GM21576 (cell line): ENCODE data around the gene BAHCC1.
"Not testable (repeated sequence)": the region's sequence is repeated elsewhere in the genome, so short reads cannot be mapped to it uniquely, and the experiment has no call there.

Experiments
- ATAC-seq: cut with Tn5 transposase; IDR thresholded peaks from one replicate; pipeline ENCODE4 v1.9.1; 2021; ENCODE audit warnings: mild to moderate bottlenecking, moderate library complexity; ENCODE audit not compliant: unreplicated experiment

BAHCC1 gene

GRCh38 chr17:81424151-81425017 is 29.1 kb downstream of the BAHCC1 start:
- ATAC-seq: no peak

DNA sequence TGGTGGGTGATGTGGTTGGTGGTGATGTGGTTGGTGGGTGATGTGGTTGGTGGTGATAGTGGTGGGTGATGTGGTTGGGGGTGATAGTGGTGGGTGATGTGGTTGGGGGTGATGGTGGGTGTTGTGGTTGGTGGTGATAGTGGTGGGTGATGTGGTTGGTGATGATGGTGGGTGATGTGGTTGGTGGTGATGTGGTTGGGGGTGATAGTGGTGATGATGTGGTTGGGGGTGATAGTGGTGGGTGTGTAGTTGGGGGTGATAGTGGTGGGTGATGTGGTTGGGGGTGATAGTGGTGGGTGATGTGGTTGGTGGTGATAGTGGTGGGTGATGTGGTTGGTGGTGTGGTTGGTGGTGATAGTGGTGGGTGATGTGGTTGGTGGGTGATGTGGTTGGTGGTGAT is 29.8 kb downstream of the BAHCC1 start:
- ATAC-seq: not testable (repeated sequence)

- ATAC-seq: not testable (repeated sequence)
Observed at GRCh38 chr17:81425716-81426392, 30.6 kb downstream of the BAHCC1 start.

- no peak for ATAC-seq
Observed at GRCh38 chr17:81426393-81427172, 31.3 kb downstream of the BAHCC1 start.

DNA sequence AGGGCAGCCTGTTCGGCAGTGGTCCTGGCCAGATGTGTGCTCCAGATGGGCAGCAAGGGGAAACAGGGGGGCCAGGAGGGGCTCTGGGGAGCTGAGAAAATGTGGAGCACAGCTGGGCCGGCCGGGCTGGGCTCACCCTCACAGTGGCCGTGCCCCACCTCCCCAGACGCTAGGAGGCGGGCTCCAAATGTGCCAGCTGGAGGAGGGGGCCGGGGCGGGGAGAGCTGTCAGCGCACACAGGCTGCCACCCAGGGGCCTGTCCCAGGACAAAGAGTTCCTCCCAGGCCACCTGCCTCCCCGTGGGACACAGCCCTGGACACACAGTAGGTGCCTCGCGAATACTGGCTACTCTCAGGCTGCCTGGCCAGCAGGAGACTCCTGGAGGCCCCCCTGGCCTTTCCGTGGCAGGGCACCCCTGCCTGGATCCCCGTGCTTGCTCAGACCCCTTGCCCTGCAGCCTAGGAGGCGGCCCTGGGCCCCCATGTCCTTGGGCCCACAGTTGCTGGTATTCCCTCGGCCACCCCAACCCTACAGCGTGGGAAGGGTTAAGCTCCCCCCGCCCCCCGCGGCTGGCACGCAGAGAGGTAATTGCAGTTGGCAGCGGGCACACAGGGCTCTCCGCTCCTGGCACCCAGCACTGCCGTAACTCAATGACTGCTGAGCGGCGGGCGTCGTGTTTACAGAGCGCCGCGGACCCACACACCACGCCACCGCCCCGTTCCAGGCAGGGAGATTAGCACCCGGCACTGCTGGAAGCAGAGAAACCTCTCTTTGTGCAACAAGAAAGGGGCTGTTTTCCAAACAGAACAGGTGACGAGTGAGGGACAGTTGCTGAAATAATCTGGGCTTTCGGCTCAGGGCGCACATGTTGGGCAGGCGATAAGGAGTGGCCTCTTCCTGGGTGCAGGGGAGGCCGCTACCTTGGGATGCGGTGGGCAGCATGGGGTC is 32.2 kb downstream of the BAHCC1 start:
- no peak for ATAC-seq

DNA sequence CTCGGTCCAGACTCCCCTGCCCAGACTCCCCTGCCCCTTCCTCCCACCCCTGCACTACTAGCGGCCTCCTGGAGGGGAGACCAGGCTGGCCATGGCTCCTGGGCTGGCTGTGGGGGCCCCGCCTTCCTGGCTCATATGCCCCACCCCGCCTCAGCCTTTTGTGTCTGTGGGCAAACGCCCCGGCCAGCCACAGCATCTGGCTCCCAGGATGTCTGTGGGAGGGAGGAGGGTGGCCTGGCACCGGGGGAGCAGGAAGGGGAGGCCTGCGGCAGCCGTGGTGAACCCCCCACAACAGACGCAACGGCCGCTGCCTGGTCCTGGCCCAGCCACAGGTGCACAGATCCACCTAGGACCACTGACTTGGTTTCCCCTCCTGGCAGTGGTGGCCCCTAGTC is 32.9 kb downstream of the BAHCC1 start:
- ATAC-seq: no peak

DNA sequence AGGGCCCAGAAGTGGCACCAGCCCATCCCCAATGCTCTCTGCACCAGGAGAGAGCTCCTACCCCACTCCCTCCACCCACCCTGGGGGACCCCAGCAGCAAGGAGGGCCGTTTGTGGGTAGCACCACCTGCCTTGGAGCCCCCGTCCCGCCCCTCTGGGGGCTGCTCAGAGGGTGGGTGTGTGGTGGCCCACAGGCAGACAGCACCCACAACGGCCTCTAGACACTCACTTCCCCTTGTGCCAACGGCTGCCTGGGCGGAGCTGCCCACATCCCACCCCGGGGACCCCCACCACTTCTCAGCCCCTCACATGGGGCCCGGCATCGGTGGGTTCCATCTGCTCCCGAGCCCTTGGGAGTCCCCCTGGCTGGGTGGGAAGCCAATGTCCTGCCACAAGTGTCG is 33.3 kb downstream of the BAHCC1 start:
- ATAC-seq: no peak

- no peak for ATAC-seq
Observed at GRCh38 chr17:81428948-81429774, 33.9 kb downstream of the BAHCC1 start.

DNA sequence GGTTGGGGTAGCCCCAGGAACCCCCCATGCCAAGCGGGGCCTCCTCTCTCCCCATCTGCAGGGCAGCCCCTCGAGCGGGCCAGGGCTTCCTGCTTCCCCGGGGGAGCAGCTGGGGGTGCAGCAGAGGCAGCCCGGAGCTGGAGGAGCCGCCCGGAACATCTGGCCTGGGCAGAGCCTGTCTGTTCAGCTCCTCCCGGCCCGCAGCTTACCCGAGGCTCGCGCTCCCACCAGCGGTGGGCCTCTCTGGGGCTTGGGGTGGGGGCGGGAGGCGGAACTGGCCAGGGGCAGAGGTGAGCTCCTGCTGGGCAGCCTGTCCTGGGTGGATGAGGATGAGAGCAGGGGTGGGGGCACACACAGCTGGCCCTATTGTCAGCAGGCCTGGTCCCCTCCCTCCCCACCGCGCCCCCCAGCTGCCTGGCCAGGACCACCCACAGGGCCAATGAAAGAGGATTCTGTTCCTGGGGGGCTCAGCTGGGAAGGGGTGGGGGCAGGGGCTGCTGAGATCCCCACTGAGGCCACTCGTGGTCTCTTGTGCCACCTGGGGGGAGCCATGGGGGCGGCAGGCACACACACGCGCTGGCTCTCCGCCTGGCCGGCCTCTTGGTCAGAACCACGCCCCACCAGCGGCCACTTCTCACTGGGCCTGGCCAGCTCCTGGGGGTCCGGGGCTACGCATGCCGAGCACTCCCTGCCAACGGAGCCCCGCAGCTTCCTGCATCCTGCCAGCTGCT is 34.7 kb downstream of the BAHCC1 start:
- ATAC-seq: no peak

GRCh38 chr17:81431545-81432482 is 36.6 kb downstream of the BAHCC1 start:
- ATAC-seq: no peak

- ATAC-seq: no peak
Observed at GRCh38 chr17:81432941-81433340, 37.7 kb downstream of the BAHCC1 start.

GRCh38 chr17:81433656-81434055 is 38.4 kb downstream of the BAHCC1 start:
- ATAC-seq: no peak

DNA sequence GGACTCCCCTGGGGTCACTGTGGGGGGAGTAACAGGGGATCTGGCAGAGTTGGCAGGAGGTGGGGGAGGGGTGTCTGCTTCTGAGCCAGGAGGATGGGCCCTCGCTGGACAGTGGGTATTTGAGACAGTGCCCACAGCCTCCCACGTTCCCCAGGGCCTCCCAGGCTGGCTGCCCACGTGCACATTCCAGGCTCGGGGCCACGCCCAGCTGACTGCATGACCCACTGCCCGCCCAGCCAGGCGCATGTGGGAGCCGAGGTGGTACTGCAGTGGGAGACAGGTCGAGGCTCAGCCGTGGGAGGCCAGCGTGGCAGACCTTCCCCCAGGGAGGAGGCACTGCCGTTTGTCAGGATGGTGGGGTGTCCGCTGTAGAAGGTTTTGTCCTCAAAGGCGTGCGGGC is 38.8 kb downstream of the BAHCC1 start:
- ATAC-seq: no peak

- ATAC-seq: no peak
Observed at GRCh38 chr17:81434681-81435417, 39.6 kb downstream of the BAHCC1 start.

DNA sequence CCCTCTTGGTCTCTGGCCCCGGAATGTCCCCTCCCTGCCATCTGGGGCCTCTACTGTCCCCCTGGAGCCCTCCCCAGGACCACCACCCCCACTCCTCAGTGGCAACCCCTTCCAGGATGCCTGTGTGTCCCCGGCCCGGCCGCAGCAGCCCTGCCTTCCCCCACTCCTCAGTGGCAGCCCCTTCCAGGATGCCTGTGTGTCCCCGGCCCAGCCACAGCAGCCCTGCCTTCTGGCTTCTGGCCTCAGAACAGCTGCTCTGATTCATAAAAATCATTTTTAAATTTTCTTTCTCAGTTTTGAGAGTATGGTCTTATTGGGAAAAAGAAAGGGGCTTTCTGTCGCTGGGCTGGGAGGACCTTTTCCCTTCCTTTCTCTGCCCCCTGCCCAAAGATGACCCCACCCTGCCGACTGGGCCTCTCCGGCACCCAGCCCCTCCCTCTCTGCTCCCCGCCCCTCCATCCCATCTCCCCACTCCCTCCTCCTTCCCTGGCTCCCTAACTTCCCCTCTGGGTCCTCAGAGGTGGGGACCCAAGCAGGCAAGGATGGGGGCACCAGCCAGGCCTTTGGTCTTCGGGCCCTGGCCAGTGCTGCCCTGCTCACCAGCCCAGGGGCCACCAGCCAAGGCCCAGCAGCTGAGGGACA is 40.5 kb downstream of the BAHCC1 start:
- no peak for ATAC-seq

DNA sequence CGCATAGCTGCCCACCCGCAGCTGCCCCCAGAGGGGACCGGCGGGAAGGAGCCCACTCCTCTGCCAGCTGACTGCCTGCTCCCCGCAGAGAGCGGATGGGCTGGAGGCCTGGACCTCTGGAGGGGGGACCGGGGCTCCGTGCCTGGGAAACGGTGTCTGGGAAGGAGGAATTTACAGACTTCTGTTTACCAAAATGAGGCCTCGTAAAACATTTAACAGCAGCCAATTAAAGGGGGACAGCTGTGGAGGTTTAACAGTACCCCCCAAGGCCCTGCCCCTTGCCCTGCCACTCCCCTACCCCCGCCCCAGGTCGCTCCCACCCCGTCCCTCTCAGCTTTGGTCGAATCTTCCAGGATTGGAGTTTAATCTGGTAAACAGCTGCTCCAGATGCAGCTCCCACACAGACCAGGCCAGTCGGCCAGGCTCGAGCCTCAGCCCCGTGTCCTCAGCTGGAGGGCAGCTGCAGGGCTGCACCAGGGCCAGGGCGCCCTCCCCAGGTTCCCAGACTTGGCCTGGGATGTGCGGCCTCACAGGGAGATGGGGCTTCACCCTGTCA is 41.1 kb downstream of the BAHCC1 start:
- no peak for ATAC-seq
